GM21576 (cell line): Measurements from ENCODE around the gene LHFPL3.
"Not testable (repeated sequence)": the region's sequence is repeated elsewhere in the genome, so short reads cannot be mapped to it uniquely, and the experiment has no call there.

Source experiments
- ATAC-seq: cut with Tn5 transposase; IDR thresholded peaks from one replicate; pipeline ENCODE4 v1.9.1; 2021; ENCODE audit warnings: mild to moderate bottlenecking, moderate library complexity; ENCODE audit not compliant: unreplicated experiment

LHFPL3 gene

DNA sequence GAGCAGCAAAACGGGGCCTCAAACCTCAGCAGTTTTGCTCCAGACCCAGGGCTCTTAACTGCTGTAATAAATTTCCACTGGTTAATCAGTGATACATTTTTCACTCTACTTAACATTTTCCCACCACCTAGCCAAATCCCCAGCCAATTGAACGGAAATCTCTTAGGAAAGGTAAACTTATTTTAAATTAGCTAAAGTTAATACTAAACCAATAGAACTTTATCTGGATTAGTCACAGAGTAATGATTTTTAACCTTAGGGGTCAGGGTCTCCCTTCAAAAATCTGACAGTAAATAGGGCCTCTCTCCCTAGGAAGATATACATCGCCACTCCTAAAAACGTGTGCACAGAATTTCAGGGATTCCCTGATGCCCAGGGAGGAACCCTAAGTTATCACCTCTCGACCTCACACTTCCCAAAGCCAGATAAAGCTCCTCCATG lies 598.2 kb downstream of the LHFPL3 start:
- ATAC-seq = no peak

DNA sequence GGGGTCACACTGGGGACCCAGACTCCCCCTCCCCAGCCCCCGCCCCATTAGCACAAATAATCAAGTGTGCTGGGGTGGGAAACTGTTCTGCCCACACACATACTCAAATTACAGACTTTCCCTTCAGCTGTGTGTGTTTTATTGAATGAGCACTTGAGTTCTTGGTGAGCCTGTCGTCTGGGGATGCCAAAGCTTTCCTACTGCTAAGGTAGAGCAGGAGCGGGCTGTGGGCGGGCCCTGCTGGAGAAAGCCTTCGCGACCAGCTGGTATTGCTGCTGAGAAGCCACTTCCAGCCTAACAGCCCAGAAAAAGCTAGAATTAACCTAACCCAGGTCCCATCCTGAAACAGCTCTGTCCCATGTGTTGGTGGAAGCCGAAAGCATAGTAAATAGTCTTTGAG lies 598.7 kb downstream of the LHFPL3 start:
- ATAC-seq = no peak

DNA sequence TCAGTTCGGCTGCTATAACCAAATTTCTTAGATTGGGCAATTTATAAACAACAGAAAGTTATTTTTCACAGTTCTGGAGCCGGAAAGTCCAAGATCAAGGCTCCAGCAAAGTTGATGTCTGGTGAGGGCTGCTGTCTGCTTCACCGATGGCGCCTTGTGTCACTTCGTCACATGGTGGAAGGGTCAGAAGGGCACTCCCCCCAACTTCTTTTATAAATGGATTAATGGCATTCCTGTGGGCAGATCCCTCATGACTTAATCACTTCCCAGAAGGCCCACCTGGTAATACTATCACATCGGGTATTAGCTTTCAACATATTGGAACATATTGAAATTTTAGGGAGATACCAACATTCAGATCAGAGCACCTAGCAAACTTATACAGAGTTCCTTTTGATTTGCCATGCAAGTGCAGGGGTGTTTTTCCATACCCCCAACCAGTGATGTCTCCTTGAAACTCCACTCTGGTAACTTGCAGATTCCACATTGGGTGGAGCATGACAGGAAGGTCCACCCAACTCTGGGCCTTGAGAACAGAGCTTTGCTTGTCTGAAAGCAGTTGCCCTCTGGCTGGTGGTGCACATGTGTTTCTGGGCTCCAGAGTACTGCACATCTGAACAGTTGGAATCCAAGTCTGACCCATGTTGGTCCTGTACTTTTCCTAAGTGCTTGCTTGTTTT lies 600.5 kb downstream of the LHFPL3 start:
- ATAC-seq = no peak

DNA sequence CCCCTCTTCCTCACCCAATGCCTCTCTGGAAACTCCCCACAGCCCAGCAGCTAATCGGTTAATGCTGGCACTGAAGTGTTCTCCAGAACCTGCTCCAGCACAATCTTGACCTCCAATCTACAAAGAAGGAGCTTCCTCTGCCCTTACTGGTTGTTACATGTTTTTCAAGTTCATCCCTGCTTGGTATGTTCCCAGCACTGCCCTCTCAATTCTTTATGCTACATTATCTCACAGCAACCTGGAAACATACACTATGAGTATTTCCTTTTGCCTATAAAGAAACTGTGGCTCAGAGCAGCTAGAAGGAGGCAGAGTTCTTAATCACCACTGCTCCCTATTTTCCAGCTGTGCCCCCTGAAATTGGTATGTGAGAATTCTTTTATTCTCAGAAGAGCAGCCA lies 601.5 kb downstream of the LHFPL3 start:
- ATAC-seq = no peak

DNA sequence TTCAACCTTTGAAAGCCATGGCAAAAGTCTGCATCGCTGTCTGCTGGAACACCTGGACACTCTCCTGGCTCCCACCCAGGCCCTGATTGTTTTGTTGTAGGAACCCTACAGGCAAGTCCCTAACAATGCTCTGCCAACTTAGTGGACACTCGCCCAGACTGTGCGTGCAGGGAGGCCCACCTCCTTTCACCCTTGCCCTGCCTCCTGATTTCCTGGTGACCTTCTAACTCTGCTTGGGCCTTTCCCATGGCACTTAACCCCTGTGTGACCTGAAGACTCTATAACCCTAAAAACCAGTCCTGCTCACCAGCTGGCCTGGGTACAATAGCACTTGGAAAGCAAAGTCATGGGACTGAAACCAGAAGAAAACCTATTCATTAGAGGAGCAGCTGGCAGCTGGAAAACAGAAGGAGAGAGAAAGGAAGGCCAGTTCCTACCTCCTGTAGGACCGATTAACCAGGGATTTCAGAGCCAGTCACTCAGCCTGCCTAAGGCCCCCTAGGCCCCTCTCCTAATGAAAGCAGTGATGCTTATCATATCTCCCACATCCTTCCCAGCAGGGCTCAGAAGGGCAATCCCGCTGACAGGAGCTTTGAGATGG lies 602.9 kb downstream of the LHFPL3 start:
- ATAC-seq = no peak

DNA sequence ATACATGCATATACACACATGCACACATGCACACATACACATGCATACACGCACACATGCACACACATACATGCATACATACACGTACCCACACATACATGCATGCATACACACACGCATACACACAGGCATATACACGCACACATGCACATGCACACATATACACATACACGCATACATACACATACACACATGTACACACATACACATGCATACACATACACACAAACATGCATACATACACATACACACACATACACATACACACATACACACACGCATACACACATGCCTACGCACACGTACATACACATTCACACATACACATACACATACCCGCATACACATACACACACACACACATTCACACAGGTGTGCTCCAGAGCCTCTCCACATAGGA lies 604.6 kb downstream of the LHFPL3 start:
- ATAC-seq = no peak

DNA sequence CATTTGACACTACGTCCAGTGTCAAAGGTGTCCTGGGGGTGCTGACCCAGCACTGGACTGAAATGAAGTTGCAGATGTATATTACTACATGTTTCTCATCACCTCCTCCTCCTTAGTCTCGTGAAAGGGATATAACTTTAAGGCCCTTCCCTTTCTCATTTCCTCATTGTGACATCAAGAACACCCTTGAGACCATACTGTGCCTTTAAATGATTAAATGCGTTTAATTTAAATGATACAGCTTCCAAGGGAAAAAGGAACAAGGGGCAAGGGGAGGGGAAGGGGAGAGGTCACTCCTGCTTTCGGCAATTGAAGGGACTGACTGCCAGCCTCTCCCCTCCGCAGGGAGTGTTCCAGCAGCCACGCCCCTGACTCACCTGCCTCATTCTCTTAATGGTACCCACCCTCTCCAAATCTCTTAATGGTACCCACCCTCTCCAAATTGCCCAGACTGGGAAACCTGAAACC lies 605.2 kb downstream of the LHFPL3 start:
- ATAC-seq = no peak

DNA sequence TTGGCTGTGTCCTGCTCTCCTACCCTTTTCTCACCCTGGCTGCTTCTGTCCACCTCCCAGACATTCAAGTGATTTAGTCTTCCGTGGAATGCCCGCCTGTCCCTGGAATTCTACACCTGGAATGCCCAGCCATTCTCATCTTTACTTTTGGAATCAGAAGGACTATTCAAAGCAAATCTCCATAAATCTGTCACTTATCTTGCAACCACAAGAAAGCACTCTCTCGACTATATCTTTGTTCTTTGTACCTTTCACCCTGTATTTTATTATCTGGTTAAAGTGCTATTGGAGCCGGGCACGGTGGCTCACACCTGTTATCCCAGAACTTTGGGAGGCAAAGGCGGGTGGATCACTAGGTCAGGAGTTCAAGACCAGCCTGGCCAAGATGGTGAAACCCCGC lies 606.3 kb downstream of the LHFPL3 start:
- ATAC-seq = no peak

DNA sequence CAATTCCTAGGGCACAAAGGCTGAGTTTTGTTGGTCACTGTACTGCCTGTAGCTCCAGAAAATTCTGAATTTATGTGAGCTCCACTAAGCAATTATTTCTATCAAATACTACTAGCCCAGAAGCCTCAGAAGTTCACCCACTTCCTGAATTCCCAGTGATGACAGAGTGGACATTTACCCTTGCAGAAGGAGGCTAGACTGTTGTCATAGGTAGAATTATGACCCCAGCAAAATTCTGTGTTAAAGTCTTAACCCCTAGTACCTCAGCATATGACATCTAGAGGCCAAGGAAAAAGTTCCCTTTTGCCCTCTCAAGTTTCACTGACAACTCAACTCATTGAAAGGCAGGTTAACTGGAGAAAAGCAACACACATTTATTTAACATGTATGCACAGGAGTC lies 606.9 kb downstream of the LHFPL3 start:
- no peak for ATAC-seq

DNA sequence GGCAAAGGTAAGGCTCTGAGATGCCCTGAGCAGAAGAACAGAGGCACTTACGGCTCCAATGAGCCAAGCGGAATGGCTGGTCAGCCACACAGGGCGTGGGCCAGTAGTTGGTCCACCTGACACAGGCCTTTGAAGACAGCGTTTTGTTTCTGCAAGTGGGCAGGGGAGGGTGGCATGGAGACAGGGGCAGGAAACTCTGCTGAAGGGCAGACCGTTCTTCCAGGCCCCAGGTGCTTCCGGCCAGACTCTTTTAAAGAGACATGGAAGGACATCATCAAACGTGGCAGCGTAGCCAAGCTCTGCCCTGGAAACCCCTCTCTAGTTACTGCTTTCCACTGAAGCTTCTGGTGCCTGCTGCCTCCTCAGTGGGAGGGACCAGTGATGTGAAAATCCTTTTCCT lies 608.1 kb downstream of the LHFPL3 start:
- no peak for ATAC-seq

DNA sequence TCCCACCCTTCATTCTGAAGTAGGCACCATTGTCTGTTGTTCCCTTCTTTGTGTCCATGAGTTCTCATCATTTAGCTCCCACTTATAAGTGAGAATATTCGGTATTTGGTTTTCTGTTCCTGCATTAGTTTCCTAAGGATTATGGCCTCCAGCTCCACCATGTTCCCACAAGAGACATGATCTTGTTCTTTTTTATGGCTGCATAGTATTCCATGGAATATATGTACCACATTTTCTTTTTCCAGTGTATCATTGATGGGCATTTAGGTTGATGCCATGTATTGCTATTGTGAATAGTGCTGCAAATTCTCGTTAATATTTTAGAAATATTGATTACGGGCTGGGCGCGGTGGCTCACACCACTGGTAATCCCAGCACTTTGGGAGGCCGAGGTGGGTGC lies 609.1 kb downstream of the LHFPL3 start:
- not testable (repeated sequence) for ATAC-seq

DNA sequence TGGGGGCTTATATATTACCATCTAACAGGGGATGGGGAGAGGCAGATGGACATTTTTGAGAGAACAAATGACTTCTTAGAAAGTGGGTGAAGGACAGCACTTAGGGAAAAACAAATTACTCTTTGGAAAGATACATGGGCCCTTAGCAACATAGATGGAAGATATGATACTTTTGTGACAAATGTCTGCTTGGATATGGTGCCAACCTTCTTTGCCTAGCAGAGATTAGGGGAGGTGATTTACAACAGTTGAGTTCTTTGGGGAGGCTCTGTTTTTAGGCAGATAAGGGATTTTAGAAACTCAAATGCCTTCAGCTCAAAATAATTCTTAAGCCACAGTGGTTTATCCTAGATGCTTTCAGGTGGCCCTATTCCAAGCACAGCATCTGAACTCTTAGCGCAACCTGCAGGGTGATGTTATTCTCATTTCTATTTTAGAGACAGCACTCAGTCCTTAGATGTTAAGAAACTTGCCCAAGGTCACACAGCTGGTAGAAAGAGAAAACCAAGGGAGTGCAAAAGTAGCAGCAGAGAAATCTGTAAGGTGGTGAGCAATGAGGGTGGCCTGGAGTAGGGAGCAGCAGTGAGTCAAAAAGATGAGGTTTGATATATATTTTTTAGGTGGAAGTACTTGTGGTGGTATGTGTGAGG lies 610.5 kb downstream of the LHFPL3 start:
- no peak for ATAC-seq

DNA sequence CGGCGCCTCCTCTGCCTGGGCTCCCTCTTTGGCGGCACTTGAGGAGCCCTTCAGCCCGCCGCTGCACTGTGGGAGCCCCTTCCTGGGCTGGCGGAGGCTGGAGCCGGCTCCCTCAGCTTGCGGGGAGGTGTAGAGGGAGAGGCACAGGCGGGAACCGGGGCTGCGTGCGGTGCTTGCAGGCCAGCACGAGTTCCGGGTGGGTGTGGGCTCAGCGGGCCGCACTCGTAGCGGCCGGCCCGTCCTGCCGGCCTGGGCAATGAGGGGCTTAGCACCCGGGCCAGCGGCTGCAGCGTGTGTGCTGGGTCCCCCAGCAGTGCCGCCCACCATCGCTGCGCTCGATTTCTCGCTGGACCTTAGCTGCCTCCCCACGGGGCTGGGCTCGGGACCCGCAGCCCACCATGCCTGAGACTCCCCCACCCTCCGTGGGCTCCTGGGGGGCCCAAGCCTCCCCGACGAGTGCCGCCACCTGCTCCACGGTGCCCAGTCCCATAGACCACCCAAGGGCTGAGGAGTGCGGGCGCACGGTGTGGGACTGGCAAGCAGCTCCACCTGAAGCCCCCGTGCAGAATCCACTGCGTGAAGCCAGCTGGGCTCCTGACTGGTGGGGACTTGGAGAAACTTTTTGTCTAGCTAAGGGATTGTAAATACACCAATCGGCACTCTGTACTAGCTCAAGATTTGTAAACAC lies 611.8 kb downstream of the LHFPL3 start:
- ATAC-seq = no peak

DNA sequence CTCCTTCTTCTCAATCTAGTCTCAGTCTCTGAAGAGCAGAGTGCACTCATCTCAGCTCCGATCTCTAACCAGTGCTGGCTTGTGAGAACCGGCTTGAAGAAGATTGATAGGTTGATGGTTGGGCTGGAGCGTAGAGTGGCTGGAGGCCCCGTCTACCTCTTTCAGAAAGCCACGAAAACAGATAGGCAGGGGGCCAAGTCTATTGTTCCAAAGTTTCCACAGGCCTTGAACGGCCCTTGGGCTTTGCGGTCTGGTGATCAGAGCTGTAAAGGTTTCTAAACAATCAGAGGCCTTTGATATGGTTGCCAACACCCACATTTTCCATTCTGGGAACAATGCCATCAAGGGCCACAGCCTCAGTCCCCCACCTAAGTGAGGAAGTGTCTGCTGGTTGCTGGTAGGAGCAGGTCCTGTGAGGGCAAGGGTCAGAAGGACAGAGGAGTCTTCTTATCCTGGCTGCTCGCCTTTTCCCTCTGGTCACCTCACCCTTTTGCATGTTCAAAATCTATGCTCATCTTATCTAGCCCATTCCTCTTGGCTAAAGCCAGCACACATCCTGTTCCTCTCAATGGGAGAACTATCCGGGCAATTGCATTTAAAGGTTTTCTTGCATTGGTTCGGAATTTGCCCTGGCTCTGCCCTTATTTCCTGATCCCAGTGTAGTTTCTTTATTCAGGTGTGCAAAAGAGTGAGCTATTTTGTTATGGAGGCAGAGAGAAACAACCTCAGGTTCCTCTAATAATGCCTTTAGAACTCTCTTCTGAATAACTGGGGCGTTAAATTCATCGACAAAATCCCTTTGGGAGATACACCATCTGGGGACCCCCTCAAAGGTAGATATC lies 615.3 kb downstream of the LHFPL3 start:
- ATAC-seq = peak; percentile 32

DNA sequence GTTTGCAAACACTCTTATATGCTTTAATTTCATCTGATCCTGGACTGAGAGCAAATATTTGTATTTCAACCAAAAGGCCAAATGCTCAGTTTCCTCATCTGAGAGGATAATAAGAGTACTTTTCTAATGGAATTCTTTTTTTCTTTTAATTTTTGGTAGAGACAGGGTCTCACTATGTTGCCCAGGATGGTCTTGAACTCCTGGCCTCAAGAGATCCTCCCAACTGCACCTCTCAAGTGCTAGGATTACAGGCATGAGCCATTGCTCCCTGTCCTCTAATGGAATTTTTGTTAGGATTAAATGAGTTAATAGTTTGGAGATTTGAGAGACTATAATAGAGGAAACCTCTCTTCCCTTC lies 617.2 kb downstream of the LHFPL3 start:
- no peak for ATAC-seq

DNA sequence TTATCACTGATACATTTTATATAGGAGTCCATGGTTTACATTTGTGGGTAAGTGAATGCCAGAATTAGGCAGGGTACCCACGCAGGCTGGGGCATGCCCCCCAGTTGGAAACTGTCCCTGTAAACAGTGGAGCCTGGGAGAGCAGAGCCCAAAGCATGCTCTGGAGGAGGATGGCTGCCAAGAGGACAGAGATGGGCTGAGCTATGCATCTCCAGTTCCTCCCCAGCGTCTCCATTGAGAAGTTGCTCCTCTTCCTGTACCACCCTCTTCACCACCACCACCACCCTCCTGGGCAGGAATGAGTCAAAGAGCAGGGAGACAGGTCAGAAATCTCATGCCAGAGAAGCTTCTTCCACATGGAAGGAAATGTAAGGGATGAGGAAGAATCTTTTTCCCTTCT lies 617.9 kb downstream of the LHFPL3 start:
- ATAC-seq = no peak

DNA sequence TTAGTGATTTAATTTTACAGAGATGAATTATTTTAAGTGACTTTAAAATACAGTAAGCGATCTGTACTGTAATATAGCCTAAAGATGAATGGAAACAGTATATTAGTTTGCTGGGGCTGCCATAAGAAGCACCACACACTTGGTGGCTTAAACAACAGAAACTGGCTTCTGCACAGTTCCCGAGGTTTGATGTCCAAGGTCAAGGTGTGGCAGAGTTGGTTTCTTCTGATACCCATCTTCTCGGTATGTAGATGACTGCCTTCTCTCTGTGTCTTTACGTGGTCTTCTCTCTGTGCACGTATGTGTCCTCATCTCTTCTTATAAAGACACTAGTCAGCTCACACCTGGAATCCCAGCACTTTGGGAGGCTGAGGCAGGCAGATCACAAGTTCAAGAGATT lies 621.6 kb downstream of the LHFPL3 start:
- ATAC-seq = no peak

DNA sequence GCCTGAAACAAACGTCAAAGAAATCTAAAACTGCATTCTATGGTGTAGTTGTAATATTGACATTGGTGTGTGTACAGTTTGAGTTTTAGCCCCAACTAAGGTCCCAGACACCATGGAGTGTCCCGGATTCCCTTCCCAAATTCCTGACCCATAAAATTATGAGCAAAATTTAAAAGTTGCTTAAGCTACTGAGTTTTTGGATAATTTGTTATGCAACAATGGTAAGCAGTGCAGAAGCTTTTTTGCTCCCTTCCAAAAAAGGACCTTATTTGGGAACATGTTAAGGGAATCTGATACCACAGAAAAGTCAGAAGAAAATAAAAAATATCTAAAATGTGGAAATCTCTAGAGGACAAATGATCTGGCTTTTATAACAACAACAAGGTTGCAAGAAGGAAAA lies 622.4 kb downstream of the LHFPL3 start:
- no peak for ATAC-seq

DNA sequence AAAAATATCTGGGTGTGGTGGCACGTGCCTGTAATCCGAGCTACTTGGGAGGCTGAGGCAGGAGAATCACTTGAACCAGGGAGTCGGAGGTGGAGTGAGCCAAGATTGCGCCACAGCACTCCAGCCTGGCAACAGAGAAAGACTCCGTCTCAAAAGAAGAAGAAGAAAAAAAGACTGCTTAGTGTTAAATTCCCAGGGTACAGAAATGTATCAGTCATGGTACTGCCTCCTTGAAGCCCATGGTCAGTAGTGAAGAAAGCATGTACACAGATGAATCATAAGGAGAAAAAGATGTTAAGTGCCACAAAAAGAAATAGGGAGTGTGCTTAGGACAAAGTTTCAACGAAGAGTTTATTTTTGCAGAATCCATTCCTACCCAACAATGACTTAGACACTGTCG lies 623.1 kb downstream of the LHFPL3 start:
- ATAC-seq = no peak

DNA sequence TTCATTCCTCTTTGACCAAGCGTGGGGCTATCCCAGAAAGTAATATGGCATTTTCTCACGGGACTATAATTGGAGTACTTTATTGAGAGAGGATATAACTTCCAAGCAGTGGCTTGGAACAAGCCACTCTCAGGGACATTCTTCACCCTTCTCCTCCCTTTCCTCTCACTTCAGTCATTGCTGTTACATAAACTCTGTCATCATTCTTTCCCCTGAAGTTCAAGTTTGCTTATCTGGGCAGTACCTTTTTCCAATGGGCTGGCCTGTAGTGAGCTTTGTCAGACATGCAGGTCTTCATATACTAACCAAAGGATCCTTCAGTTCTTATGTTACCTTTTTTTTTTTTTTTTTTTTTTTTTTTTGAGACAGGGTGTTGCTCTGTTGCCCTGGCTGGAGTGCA lies 626.9 kb downstream of the LHFPL3 start:
- ATAC-seq = no peak
